K562 (cell line): Measurements from ENCODE around the gene PSPH. TPM values are rescaled to one million over a fixed set of nuclear protein-coding genes. Genes with fewer than 3 reads are reported as not detected.

Source experiments
- ARHGAP35 ChIP-seq: fragments of 450-650 bp; IDR thresholded peaks from 2 replicates; pipeline ENCODE4 v1.6.1; 2018; ENCODE audit not compliant: partially characterized antibody
- ARID1B ChIP-seq: fragments of 450-650 bp; IDR thresholded peaks from 2 replicates; pipeline ENCODE4 v1.6.1; 2016; ENCODE audit warnings: antibody characterized with exemption, mild to moderate bottlenecking, inconsistent platforms
- BRD4 ChIP-seq: fragments of 200-600 bp; sonication (generic); IDR thresholded peaks from 2 replicates; pipeline ENCODE4 v1.6.1; 2017; ENCODE audit warnings: inconsistent platforms
- C11orf30 ChIP-seq: fragments of 450-650 bp; IDR thresholded peaks from 2 replicates; pipeline ENCODE4 v1.6.1; 2016; ENCODE audit warnings: low read depth, mild to moderate bottlenecking
- CBFB ChIP-seq: sonication (generic); formaldehyde crosslinking; IDR thresholded peaks from 2 replicates; pipeline ENCODE4 v1.4.0; 2020; ENCODE audit warnings: mild to moderate bottlenecking, missing genetic modification reagents
- CEBPB ChIP-seq: fragments of 450-650 bp; IDR thresholded peaks from 2 replicates; pipeline ENCODE4 v1.6.1; 2016; ENCODE audit warnings: missing genetic modification characterization, missing compliant biosample characterization
- ELF2 ChIP-seq: fragments of 250-450 bp; sonication (Bioruptor Pico); IDR thresholded peaks from 2 replicates; pipeline ENCODE4 v1.5.0; 2021; ENCODE audit warnings: mild to moderate bottlenecking
- ELF4 ChIP-seq: fragments of 450-650 bp; formaldehyde crosslinking; IDR thresholded peaks from 2 replicates; pipeline ENCODE4 v1.4.0; 2022; ENCODE audit warnings: missing genetic modification characterization
- GATAD2B ChIP-seq: fragments of 450-650 bp; IDR thresholded peaks from 2 replicates; pipeline ENCODE4 v1.6.1; 2017; ENCODE audit warnings: mild to moderate bottlenecking, borderline replicate concordance
- HMG20B ChIP-seq: fragments of 250-450 bp; sonication (Bioruptor Pico); IDR thresholded peaks from 2 replicates; pipeline ENCODE4 v1.5.0; 2021; ENCODE audit warnings: mild to moderate bottlenecking
- HSF4 ChIP-seq: fragments of 250-450 bp; sonication (Bioruptor Pico); IDR thresholded peaks from 2 replicates; pipeline ENCODE4 v2.1.2; 2022; ENCODE audit warnings: mild to moderate bottlenecking, moderate library complexity, borderline replicate concordance
- NFIC ChIP-seq: fragments of 450-650 bp; IDR thresholded peaks from 2 replicates; pipeline ENCODE4 v1.6.1; 2017; ENCODE audit warnings: mild to moderate bottlenecking, inconsistent platforms
- TAF7 ChIP-seq: fragments of 450-650 bp; IDR thresholded peaks from 2 replicates; pipeline ENCODE4 v1.6.1; 2016; ENCODE audit warnings: missing genetic modification characterization, missing compliant biosample characterization
- XRCC4 ChIP-seq: IDR thresholded peaks from one replicate; pipeline ENCODE4 v1.6.1; 2011; ENCODE audit not compliant: insufficient read depth, insufficient read length; ENCODE audit errors: extremely low read depth
- ZNF224 ChIP-seq: sonication (generic); formaldehyde crosslinking; IDR thresholded peaks from 2 replicates; pipeline ENCODE4 v1.8.0; 2022; ENCODE audit warnings: mild to moderate bottlenecking, missing genetic modification reagents
- ZNF584 ChIP-seq: fragments of 200-800 bp; sonication (Bioruptor generic); IDR thresholded peaks from 2 replicates; pipeline ENCODE4 v1.6.1; 2016; ENCODE audit warnings: low read depth, mild to moderate bottlenecking, missing genetic modification characterization, missing compliant biosample characterization
- ZNF707 ChIP-seq: fragments of 250-450 bp; sonication (Bioruptor Pico); conservative IDR thresholded peaks from 2 replicates; pipeline ENCODE4 v1.8.0; 2022; ENCODE audit warnings: inconsistent platforms, mild to moderate bottlenecking, moderate library complexity
- ZNF785 ChIP-seq: fragments of 250-450 bp; sonication (Bioruptor Pico); IDR thresholded peaks from 2 replicates; pipeline ENCODE4 v1.4.0; 2020; ENCODE audit warnings: mild to moderate bottlenecking
- polyA plus RNA-seq, 8 experiments: library from polyadenylated mRNA; depleted of rRNA in 4 of 8; stranded (reverse) in 5 of 8; unstranded in 3 of 8; fragments of >200 nt; fragmentation: Nextera tagmentation in 2 of 8; fragmentation: Illumina TruSeq in 1 of 8; extraction: Ambion mirVana in 2 of 8; extraction: Trizol in 1 of 8; gene quantifications; 2 replicates each; pipeline versions ENCODE4 v1.2.1 to v1.2.3, GENCODE V29; 2011 to 2014; ENCODE audit warnings: inconsistent platforms in 1 of 8, missing spikeins in 1 of 8
- total RNA-seq, 7 experiments: library from RNA; depleted of rRNA in 6 of 7; stranded (reverse); fragments of >200 nt in 6 of 7; fragmentation: Illumina TruSeq in 2 of 7; extraction: Trizol in 2 of 7; gene quantifications; 2 replicates each; pipeline versions ENCODE4 v1.2.1 to v1.2.3, GENCODE V29; 2011 to 2021; ENCODE audit warnings: low replicate concordance in 1 of 7
- TF ChIP-seq, protein P1 (sequence below): fragments of 200-800 bp; sonication (Bioruptor generic); IDR thresholded peaks from 2 replicates; pipeline ENCODE4 v1.6.1; 2017; ENCODE audit warnings: missing genetic modification characterization, missing compliant biosample characterization
- TF ChIP-seq, protein P2 (sequence below): fragments of 450-650 bp; formaldehyde crosslinking; IDR thresholded peaks from 2 replicates; pipeline ENCODE4 v1.4.0; 2020; ENCODE audit warnings: mild to moderate bottlenecking, moderate library complexity

Gene PSPH
- total and polyA plus RNA-seq, 9 of the 15 experiments (the other 6 are each of a cell fraction or from before 2014, with no cell fraction given) = 6.3 to 46.8 (median 20.2) TPM

DNA sequence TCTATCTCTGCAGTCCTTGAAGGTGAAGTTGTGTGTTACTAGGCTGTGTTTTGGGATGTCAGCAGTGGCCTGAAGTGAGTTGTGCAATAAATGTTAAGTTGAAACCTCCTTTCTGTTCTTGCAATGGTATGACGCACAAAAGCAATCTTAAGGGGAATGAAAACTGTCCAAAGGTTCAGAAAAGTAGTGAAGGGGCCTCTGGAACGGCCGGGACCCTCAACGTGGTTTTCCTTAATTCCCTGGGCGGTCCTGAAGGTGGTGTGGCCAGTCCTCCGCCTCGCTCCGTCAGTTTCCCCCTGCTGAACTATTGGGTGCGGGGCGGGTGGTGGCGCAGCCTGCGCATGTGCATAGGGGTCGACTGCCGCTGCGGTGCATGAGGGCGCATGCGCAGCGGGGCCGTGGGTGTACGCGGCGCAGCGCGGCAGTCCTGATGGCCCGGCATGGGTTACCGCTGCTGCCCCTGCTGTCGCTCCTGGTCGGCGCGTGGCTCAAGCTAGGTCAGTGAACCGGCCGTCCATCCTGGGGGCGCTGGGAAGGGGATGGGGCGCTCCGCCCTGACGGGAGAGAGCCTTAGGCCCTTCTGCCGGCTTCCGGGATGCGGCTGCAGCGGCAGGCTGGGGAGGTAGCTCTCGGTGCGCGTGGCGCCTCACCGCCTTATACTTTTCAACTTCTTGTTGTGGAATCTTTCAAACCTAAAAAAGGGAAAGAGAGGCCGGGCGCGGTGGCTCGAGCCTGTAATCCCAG is 12.8 kb upstream of the PSPH start, which contains the start of gene SUMF2 (continued):
- 0 out of 2 replicates have a peak, but pooled peaks have one; percentile 15 for TF ChIP-seq ARID1B
- no peak for TF ChIP-seq C11orf30
- TF ChIP-seq ZNF224 (CRISPR knock-in tag) = no peak
- TF ChIP-seq, protein P1, sequence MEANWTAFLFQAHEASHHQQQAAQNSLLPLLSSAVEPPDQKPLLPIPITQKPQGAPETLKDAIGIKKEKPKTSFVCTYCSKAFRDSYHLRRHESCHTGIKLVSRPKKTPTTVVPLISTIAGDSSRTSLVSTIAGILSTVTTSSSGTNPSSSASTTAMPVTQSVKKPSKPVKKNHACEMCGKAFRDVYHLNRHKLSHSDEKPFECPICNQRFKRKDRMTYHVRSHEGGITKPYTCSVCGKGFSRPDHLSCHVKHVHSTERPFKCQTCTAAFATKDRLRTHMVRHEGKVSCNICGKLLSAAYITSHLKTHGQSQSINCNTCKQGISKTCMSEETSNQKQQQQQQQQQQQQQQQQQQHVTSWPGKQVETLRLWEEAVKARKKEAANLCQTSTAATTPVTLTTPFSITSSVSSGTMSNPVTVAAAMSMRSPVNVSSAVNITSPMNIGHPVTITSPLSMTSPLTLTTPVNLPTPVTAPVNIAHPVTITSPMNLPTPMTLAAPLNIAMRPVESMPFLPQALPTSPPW (CRISPR knock-in tag) = peak; percentile 35; the same call in 1 of the 2 replicates
- no peak for TF ChIP-seq GATAD2B
- TF ChIP-seq ZNF584 (CRISPR knock-in tag) = no peak
- no peak for TF ChIP-seq ARHGAP35
- TF ChIP-seq TAF7 (tag) = peak; percentile 40
- TF ChIP-seq CEBPB = peak; percentile 99
- TF ChIP-seq ZNF707 = no peak
- TF ChIP-seq HMG20B (CRISPR knock-in tag) = 0 out of 2 replicates have a peak, but pooled peaks have one; percentile 79
- peak; percentile 55; the same call in 1 of the 2 replicates for TF ChIP-seq ELF2 (CRISPR knock-in tag)
- TF ChIP-seq CBFB = 0 out of 2 replicates have a peak, but pooled peaks have one; percentile 48
- TF ChIP-seq, protein P2, sequence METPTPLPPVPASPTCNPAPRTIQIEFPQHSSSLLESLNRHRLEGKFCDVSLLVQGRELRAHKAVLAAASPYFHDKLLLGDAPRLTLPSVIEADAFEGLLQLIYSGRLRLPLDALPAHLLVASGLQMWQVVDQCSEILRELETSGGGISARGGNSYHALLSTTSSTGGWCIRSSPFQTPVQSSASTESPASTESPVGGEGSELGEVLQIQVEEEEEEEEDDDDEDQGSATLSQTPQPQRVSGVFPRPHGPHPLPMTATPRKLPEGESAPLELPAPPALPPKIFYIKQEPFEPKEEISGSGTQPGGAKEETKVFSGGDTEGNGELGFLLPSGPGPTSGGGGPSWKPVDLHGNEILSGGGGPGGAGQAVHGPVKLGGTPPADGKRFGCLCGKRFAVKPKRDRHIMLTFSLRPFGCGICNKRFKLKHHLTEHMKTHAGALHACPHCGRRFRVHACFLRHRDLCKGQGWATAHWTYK (CRISPR knock-in tag) = peak; percentile 82; the same call in 1 of the 2 replicates
- no peak for TF ChIP-seq XRCC4
- peak; percentile 27; the same call in 1 of the 2 replicates for TF ChIP-seq NFIC
- TF ChIP-seq ZNF785 = no peak
- no peak for TF ChIP-seq HSF4 (CRISPR knock-in tag)
- peak; percentile 56; the same call in 1 of the 2 replicates for TF ChIP-seq BRD4
- peak; percentile 40; the same call in 1 of the 2 replicates for TF ChIP-seq ELF4 (CRISPR knock-in tag)
